Panc1 (cell line): ENCODE measurements around the gene GUCY1A2. TPM values are rescaled to one million over a fixed set of nuclear protein-coding genes. Genes with fewer than 3 reads are reported as not detected.

Experiments used
- ATAC-seq: fragments of 200-7000 bp; cut with Tn5 transposase; 2 replicates; pipeline ENCODE4 v1.9.1; 2020; ENCODE audit warnings: mild to moderate bottlenecking, moderate library complexity
- BruUV-seq: library from RNA; stranded (reverse); fragments of 400-500 nt; replicated peaks from 2 replicates; lab custom pipeline; 2021; lab: Mats Ljungman, UMichigan
- CTCF ChIA-PET: fragments of 300-600 bp; sonication (Branson Sonifier 250); formaldehyde crosslinking; loops from one replicate; lab custom pipeline; 2022; ENCODE audit warnings: antibody characterized with exemption; lab: Charles Lee
- POLR2A ChIA-PET: fragments of 300-600 bp; sonication (Branson Sonifier 250); formaldehyde crosslinking; loops from one replicate; lab custom pipeline; 2022; ENCODE audit warnings: antibody characterized with exemption; lab: Charles Lee
- DNase-seq: peaks from one replicate; pipeline ENCODE4 v3.0.0-alpha.2; 2010; ENCODE audit warnings: low read depth, low spot score
- H3K27ac ChIP-seq: 2 replicates; pipeline ENCODE4 v1.5.1; 2011; ENCODE audit warnings: mild to moderate bottlenecking, low read length, inconsistent platforms
- H3K27me3 ChIP-seq: fragments of 200-500 bp; sonication (Bioruptor generic); 2 replicates; pipeline ENCODE4 v1.6.0; 2014; ENCODE audit warnings: low read length, inconsistent platforms; ENCODE audit not compliant: control insufficient read depth, insufficient read depth
- H3K36me3 ChIP-seq: fragments of 200-500 bp; sonication (Bioruptor generic); 2 replicates; pipeline ENCODE4 v1.5.1; 2014; ENCODE audit warnings: inconsistent platforms, mild to moderate bottlenecking, low read length, moderate library complexity; ENCODE audit not compliant: control insufficient read depth, insufficient read depth
- H3K4me1 ChIP-seq: 2 replicates; pipeline ENCODE4 v1.5.1; 2011; ENCODE audit warnings: inconsistent platforms, mild to moderate bottlenecking, low read length, moderate library complexity; ENCODE audit not compliant: control insufficient read depth, insufficient read depth
- H3K4me3 ChIP-seq, 2 experiments: 2 replicates each; pipeline ENCODE4 v1.5.1; 2011 to 2012; ENCODE audit warnings: low read depth in 2 of 2, low read length in 2 of 2, mild to moderate bottlenecking in 2 of 2, inconsistent platforms in 1 of 2, moderate library complexity in 1 of 2
- H3K9me3 ChIP-seq: fragments of 200-500 bp; sonication (Bioruptor generic); 2 replicates; pipeline ENCODE4 v1.5.1; 2014; ENCODE audit warnings: low read depth, mild to moderate bottlenecking, inconsistent platforms, low read length, moderate library complexity; ENCODE audit not compliant: control insufficient read depth, insufficient read depth
- POLR2AphosphoS5 ChIP-seq: IDR thresholded peaks from 2 replicates; pipeline ENCODE4 v1.6.1; 2012; ENCODE audit warnings: mild to moderate bottlenecking, low read depth, low read length, moderate library complexity
- SIN3A ChIP-seq: IDR thresholded peaks from 2 replicates; pipeline ENCODE4 v1.6.1; 2012; ENCODE audit warnings: low read depth, mild to moderate bottlenecking, low read length, moderate library complexity, borderline replicate concordance; ENCODE audit not compliant: insufficient read depth
- TCF7L2 ChIP-seq: IDR thresholded peaks from 2 replicates; pipeline ENCODE4 v1.6.1; 2011; ENCODE audit warnings: mild to moderate bottlenecking, low read depth, low read length, inconsistent platforms
- in situ Hi-C: cut with HindIII; loops from 2 replicates; pipeline ENCODE4 v1.10.0; 2016; ENCODE audit warnings: low sequenced_read_pairs, low pct_unique_long_range_greater_than_20kb
- intact Hi-C: fragments of 100-400 bp; cut with micrococcal nuclease; formaldehyde crosslinking; loops from one replicate; pipeline ENCODE4 v1.10.0; 2022; ENCODE audit not compliant: unreplicated experiment
- total RNA-seq: library from RNA; stranded (reverse); gene quantifications from one replicate; pipeline ENCODE4 v1.2.1, GENCODE V29; 2021; ENCODE audit not compliant: unreplicated experiment
- TF ChIP-seq, protein P1 (sequence below): fragments of 450-650 bp; IDR thresholded peaks from 2 replicates; pipeline ENCODE4 v1.5.1; 2017; ENCODE audit warnings: mild to moderate bottlenecking
- TF ChIP-seq, protein P2 (sequence below), 2 experiments: IDR thresholded peaks; 2 replicates each; pipeline ENCODE4 v1.6.1; 2011 to 2012; ENCODE audit warnings: low read depth in 2 of 2, control low read depth in 1 of 2, low read length in 1 of 2, mild to moderate bottlenecking in 1 of 2, moderate library complexity in 1 of 2; ENCODE audit not compliant: insufficient read depth in 1 of 2

Gene GUCY1A2
- total RNA-seq, 1 experiment from 2014 or later: 1.9 TPM

- ATAC-seq: no peak
- intact Hi-C loops (no loop called here), in situ Hi-C loops (no loop called here)
- H3K27me3 ChIP-seq: no peaks in the 10 kb centered on the region
- no peaks in the 10 kb centered on the region for H3K36me3 ChIP-seq
- ChIA-PET POLR2A (no interaction called here), CTCF (no interaction called here)
- TF ChIP-seq SIN3A: no peak
- TF ChIP-seq, protein P1, sequence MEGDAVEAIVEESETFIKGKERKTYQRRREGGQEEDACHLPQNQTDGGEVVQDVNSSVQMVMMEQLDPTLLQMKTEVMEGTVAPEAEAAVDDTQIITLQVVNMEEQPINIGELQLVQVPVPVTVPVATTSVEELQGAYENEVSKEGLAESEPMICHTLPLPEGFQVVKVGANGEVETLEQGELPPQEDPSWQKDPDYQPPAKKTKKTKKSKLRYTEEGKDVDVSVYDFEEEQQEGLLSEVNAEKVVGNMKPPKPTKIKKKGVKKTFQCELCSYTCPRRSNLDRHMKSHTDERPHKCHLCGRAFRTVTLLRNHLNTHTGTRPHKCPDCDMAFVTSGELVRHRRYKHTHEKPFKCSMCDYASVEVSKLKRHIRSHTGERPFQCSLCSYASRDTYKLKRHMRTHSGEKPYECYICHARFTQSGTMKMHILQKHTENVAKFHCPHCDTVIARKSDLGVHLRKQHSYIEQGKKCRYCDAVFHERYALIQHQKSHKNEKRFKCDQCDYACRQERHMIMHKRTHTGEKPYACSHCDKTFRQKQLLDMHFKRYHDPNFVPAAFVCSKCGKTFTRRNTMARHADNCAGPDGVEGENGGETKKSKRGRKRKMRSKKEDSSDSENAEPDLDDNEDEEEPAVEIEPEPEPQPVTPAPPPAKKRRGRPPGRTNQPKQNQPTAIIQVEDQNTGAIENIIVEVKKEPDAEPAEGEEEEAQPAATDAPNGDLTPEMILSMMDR: no peak
- TF ChIP-seq POLR2AphosphoS5: no peak
- TF ChIP-seq, protein P2, sequence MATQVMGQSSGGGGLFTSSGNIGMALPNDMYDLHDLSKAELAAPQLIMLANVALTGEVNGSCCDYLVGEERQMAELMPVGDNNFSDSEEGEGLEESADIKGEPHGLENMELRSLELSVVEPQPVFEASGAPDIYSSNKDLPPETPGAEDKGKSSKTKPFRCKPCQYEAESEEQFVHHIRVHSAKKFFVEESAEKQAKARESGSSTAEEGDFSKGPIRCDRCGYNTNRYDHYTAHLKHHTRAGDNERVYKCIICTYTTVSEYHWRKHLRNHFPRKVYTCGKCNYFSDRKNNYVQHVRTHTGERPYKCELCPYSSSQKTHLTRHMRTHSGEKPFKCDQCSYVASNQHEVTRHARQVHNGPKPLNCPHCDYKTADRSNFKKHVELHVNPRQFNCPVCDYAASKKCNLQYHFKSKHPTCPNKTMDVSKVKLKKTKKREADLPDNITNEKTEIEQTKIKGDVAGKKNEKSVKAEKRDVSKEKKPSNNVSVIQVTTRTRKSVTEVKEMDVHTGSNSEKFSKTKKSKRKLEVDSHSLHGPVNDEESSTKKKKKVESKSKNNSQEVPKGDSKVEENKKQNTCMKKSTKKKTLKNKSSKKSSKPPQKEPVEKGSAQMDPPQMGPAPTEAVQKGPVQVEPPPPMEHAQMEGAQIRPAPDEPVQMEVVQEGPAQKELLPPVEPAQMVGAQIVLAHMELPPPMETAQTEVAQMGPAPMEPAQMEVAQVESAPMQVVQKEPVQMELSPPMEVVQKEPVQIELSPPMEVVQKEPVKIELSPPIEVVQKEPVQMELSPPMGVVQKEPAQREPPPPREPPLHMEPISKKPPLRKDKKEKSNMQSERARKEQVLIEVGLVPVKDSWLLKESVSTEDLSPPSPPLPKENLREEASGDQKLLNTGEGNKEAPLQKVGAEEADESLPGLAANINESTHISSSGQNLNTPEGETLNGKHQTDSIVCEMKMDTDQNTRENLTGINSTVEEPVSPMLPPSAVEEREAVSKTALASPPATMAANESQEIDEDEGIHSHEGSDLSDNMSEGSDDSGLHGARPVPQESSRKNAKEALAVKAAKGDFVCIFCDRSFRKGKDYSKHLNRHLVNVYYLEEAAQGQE (IDR thresholded peaks at IDR 0.05; ENCODE audit: insufficient read depth in 1 of 2, low read depth in 2 of 2, low read length in 1 of 2): no peak
- TF ChIP-seq TCF7L2: no peak
- no peaks in the 10 kb centered on the region for H3K9me3 ChIP-seq
- no TSS peak for BruUV-seq
- no peak overlapping the region for H3K4me3 ChIP-seq
- no peak for DNase-seq
- H3K27ac ChIP-seq: no peak overlapping the region
- H3K4me1 ChIP-seq: no peaks in the 10 kb centered on the region
These were observed 199.8 kb downstream of the GUCY1A2 start for GRCh38 chr11:106818443-106818842.

DNA sequence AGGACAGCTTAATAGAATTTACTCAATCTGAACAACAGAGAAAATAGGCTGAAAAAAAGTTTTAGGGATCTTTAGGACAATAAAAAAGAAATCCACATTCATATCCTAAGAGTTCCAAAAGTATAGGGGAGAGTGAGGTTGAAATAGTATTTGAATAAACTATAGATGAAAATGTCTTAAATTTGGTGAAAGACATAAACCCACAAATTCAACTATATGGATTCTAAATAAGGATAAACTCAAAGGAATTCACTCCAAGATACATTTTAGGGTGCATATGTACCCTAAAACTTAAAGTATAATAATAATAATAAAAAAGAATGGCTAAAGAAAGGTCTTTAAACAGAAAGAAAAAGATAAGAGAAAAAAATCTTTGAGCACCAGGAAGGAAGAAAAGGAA, 203.1 kb downstream of the GUCY1A2 start:
- intact Hi-C loops: no loop called here
- in situ Hi-C loops: no loop called here
- POLR2A ChIA-PET: no interaction called here

More for the DNA sequence above, 203.1 kb downstream of the GUCY1A2 start:
- H3K36me3 ChIP-seq: no peaks in the 10 kb centered on the region
- BruUV-seq: no TSS peak
- H3K4me1 ChIP-seq: no peaks in the 10 kb centered on the region
- no peak for ATAC-seq
- CTCF ChIA-PET: no interaction called here
- TF ChIP-seq, protein P2 (IDR thresholded peaks at IDR 0.05; ENCODE audit: insufficient read depth in 1 of 2, low read depth in 2 of 2, low read length in 1 of 2): no peak
- TF ChIP-seq SIN3A: no peak
- TF ChIP-seq POLR2AphosphoS5: no peak
- TF ChIP-seq TCF7L2: no peak
- TF ChIP-seq, protein P1: no peak
- H3K27me3 ChIP-seq: no peaks in the 10 kb centered on the region
- no peaks in the 10 kb centered on the region for H3K9me3 ChIP-seq
- DNase-seq: no peak
- no peak overlapping the region for H3K27ac ChIP-seq
- H3K4me3 ChIP-seq: no peak overlapping the region
